ENCODE measurements around the gene RBBP7.

The RBBP7 gene

DNA sequence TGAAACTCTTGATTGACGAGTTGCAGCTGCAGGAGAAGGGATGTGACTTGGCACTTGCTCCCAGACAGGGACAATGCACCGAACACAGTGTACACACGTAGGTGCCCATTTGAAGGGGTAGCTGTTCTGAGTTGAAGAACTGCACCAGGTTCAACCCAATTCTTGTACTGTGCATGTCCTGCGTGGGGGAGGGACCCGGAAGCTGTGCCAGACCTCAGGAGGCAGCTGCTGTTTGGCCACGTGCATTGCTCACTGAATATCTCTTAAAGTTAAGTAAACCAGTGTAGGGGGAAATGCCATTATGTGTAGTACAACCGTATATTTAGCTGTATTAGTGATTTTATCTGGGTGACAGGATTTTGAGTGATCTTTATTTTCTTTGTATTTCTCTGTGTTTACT, 12.0 kb upstream of the RBBP7 start:
- H3K4me3 ChIP-seq (IDR thresholded peaks at IDR 0.05; ENCODE audit: insufficient read depth, low read depth, low read length): no peak overlapping the region
- peak overlapping the region; percentile 76 for H3K9ac ChIP-seq
- TF ChIP-seq, protein P1, sequence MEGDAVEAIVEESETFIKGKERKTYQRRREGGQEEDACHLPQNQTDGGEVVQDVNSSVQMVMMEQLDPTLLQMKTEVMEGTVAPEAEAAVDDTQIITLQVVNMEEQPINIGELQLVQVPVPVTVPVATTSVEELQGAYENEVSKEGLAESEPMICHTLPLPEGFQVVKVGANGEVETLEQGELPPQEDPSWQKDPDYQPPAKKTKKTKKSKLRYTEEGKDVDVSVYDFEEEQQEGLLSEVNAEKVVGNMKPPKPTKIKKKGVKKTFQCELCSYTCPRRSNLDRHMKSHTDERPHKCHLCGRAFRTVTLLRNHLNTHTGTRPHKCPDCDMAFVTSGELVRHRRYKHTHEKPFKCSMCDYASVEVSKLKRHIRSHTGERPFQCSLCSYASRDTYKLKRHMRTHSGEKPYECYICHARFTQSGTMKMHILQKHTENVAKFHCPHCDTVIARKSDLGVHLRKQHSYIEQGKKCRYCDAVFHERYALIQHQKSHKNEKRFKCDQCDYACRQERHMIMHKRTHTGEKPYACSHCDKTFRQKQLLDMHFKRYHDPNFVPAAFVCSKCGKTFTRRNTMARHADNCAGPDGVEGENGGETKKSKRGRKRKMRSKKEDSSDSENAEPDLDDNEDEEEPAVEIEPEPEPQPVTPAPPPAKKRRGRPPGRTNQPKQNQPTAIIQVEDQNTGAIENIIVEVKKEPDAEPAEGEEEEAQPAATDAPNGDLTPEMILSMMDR (conservative IDR thresholded peaks at IDR 0.05; ENCODE audit: low read depth, low read length): no peak
- peak overlapping the region; percentile 83 for H2AFZ ChIP-seq (ENCODE audit: low read depth)
- H3K4me2 ChIP-seq: peak overlapping the region; percentile 85
- no peaks in the 10 kb centered on the region for H4K20me1 ChIP-seq (ENCODE audit: insufficient read depth)
- H3K79me2 ChIP-seq (ENCODE audit: insufficient read depth, low read depth): no peaks in the 10 kb centered on the region
- peaks cover 28% of the 10 kb centered on the region for H3K4me1 ChIP-seq (ENCODE audit: low read depth, poor library complexity, severe bottlenecking)
- peak overlapping the region; percentile 91 for H3K27ac ChIP-seq
- H3K36me3 ChIP-seq (ENCODE audit: insufficient read depth): no peaks in the 10 kb centered on the region
- no peaks in the 10 kb centered on the region for H3K27me3 ChIP-seq (ENCODE audit: insufficient read depth, low read depth)

DNA sequence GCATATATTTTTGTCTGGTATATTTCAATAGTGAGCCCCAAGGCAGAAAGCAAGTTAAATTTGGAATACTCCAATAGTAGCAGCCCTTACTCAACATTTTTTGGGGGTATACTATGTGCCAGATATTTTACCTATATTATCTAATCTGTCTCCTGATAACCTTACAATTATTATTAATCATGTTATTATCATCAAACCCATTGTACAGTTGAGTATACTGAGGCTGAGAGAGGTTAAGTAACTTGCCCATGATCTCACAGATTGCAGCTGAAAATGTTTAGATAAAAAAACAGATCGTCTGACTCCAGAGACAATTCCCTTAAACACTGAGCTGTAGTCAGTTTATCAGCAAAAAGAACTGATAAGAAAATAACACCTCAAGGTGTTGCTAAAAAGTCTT, 6.5 kb upstream of the RBBP7 start:
- H3K4me3 ChIP-seq (IDR thresholded peaks at IDR 0.05; ENCODE audit: insufficient read depth, low read depth, low read length): no peak overlapping the region
- no peaks in the 10 kb centered on the region for H3K36me3 ChIP-seq (ENCODE audit: insufficient read depth)
- H3K4me1 ChIP-seq (ENCODE audit: low read depth, poor library complexity, severe bottlenecking): peaks cover 7% of the 10 kb centered on the region
- no peak overlapping the region for H3K4me2 ChIP-seq
- H3K27me3 ChIP-seq (ENCODE audit: insufficient read depth, low read depth): no peaks in the 10 kb centered on the region
- TF ChIP-seq, protein P1 (conservative IDR thresholded peaks at IDR 0.05; ENCODE audit: low read depth, low read length): no peak
- H3K9ac ChIP-seq: no peak overlapping the region
- H3K27ac ChIP-seq: no peak overlapping the region
- H2AFZ ChIP-seq (ENCODE audit: low read depth): no peak overlapping the region
- H3K79me2 ChIP-seq (ENCODE audit: insufficient read depth, low read depth): no peaks in the 10 kb centered on the region
- no peaks in the 10 kb centered on the region for H4K20me1 ChIP-seq (ENCODE audit: insufficient read depth)

DNA sequence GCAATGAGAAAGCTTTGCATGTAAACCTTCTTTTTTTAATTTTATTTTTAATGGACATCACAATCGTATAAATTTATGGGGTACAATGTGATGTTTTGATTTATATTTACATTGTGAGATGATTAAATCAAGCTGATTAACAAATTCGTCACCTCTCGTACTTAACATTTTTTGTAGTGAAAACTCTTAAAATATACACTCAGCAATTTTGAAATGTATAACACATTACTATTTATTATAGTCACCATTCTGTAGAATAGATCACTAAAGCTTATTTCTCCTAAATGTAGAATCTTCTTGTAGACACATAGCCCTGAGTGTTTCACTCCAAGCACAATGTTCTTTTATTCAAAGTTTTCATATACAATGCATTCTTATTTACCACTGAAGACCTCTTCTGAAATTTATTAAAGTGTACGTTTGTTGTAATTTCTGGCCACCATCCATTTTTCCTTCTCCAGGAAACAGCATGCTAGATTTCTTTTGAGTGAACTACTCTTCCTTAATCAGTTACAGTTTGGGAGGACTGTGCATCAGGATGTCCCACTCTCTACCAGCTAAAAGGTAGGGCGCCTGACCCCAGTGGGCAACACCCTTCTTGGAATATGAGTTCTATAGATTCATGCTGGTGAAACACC, 4.4 kb upstream of the RBBP7 start:
- Histone ChIP-seq H4K20me1 (ENCODE audit: insufficient read depth) (no peaks in the 10 kb centered on the region), H3K4me2 (no peak overlapping the region), H3K9ac (no peak overlapping the region), H3K4me3 (IDR thresholded peaks at IDR 0.05; ENCODE audit: insufficient read depth, low read depth, low read length) (no peak overlapping the region), H3K27me3 (ENCODE audit: insufficient read depth, low read depth) (no peaks in the 10 kb centered on the region), H3K36me3 (ENCODE audit: insufficient read depth) (no peaks in the 10 kb centered on the region), H3K27ac (no peak overlapping the region), H3K79me2 (ENCODE audit: insufficient read depth, low read depth) (peaks cover under 1% of the 10 kb centered on the region; the same call in 1 of the 2 replicates), H2AFZ (ENCODE audit: low read depth) (no peak overlapping the region), H3K4me1 (ENCODE audit: low read depth, poor library complexity, severe bottlenecking) (peaks cover 7% of the 10 kb centered on the region)
- TF ChIP-seq, protein P1 (conservative IDR thresholded peaks at IDR 0.05; ENCODE audit: low read depth, low read length): no peak

DNA sequence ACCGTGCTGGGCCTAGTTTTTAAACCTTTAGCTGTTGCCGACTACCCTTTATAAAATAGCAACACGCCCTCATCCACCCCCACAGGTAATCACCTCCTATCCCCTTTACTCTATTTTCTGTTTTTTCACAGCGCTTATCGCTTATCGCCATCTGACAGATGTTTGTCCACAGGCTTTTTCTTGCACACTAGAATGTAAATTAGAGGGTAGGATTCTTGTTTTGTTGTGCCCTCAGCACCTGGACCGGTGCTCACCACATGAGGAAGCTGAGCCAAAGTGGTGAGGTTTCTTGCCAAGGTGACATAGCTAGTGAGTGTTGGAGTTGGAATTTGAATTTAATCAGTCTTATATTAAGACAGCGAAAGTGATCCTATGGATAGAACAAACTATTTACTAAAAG, 2.9 kb upstream of the RBBP7 start:
- TF ChIP-seq, protein P1 (conservative IDR thresholded peaks at IDR 0.05; ENCODE audit: low read depth, low read length): no peak
- H2AFZ ChIP-seq (ENCODE audit: low read depth): no peak overlapping the region
- no peak overlapping the region for H3K27ac ChIP-seq
- peaks cover 15% of the 10 kb centered on the region for H3K79me2 ChIP-seq (ENCODE audit: insufficient read depth, low read depth)
- no peak overlapping the region for H3K4me3 ChIP-seq (IDR thresholded peaks at IDR 0.05; ENCODE audit: insufficient read depth, low read depth, low read length)
- H3K9ac ChIP-seq: no peak overlapping the region
- H3K4me1 ChIP-seq (ENCODE audit: low read depth, poor library complexity, severe bottlenecking): peaks cover 13% of the 10 kb centered on the region
- peaks cover 3% of the 10 kb centered on the region; the same call in 1 of the 2 replicates for H4K20me1 ChIP-seq (ENCODE audit: insufficient read depth)
- H3K4me2 ChIP-seq: no peak overlapping the region
- H3K27me3 ChIP-seq (ENCODE audit: insufficient read depth, low read depth): no peaks in the 10 kb centered on the region
- no peaks in the 10 kb centered on the region for H3K36me3 ChIP-seq (ENCODE audit: insufficient read depth)

Data from KMS-11 (cell line).